LNCaP clone FGC (cell line): Measurements from ENCODE around the gene PHACTR4.
"Not testable (repeated sequence)": the region's sequence is repeated elsewhere in the genome, so short reads cannot be mapped to it uniquely, and the experiment has no call there.

Experiments
- DNase-seq: peaks from one replicate; pipeline ENCODE4 v3.0.0-alpha.2; 2011; ENCODE audit warnings: low read depth
- H3K4me3 ChIP-seq: 2 replicates; pipeline ENCODE4 v1.5.1; 2011; ENCODE audit warnings: mild to moderate bottlenecking, low read depth, low read length, control low read depth
- CTCF ChIP-seq: IDR thresholded peaks from 2 replicates; pipeline ENCODE4 v1.5.1; 2012; ENCODE audit warnings: mild to moderate bottlenecking; ENCODE audit not compliant: control insufficient read depth, insufficient read depth; ENCODE audit errors: extremely low read depth

The PHACTR4 gene

GRCh38 chr1:28526886-28527285 is 157.3 kb downstream of the PHACTR4 start:
- TF ChIP-seq CTCF = no peak
- no peak overlapping the region for H3K4me3 ChIP-seq
- DNase-seq = peak; percentile 54

DNA sequence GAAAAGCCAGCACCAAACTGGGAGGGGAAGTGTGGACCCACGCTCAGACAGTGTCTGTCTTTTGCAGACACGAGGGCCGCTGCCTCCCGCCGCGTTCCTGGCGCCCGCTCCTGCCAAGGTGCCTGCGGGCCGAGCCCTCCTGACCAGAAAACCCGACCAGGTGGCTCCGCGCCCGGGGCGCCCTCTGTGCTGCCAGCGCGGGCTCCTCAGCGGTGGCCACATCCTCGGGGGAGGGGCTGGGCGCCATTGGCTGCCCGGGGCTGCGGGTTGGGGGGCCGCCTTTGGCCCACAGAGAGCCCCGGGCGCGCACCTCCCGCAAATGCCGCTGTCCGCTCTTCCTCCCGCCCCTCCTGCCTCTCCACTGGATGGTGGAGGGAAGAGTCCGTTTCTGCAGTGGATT is 160.9 kb downstream of the PHACTR4 start:
- no peak for TF ChIP-seq CTCF
- no peak overlapping the region for H3K4me3 ChIP-seq
- DNase-seq = no peak

GRCh38 chr1:28534671-28535070 is 165.1 kb downstream of the PHACTR4 start:
- TF ChIP-seq CTCF = no peak
- no peak for DNase-seq
- H3K4me3 ChIP-seq = no peak overlapping the region

- TF ChIP-seq CTCF = no peak
- H3K4me3 ChIP-seq = no peak overlapping the region
- no peak for DNase-seq
Measured at GRCh38 chr1:28535180-28535579, 165.6 kb downstream of the PHACTR4 start.

GRCh38 chr1:28537457-28538199 is 168.1 kb downstream of the PHACTR4 start:
- DNase-seq = no peak
- no peak overlapping the region for H3K4me3 ChIP-seq
- TF ChIP-seq CTCF = no peak

DNA sequence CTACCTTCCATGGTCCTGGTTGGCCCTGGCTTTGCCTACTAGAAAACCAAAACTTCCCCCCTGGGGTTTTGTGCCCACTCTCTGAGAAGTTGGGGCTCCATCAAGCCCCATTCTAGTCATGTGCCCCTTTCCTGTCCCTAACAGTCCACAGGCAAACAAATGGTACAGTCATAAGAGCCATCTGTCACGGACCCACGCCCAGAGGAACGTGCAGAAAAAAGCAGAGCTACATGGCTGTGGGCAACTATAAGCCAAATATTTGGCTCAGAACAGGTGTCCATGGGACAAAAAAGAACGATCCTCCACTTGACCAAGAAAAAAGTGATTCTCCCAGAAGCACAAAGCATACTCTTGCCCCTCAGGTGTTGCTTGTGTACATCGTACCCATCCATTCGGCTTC is 168.7 kb downstream of the PHACTR4 start:
- no peak overlapping the region for H3K4me3 ChIP-seq
- TF ChIP-seq CTCF = no peak

DNA sequence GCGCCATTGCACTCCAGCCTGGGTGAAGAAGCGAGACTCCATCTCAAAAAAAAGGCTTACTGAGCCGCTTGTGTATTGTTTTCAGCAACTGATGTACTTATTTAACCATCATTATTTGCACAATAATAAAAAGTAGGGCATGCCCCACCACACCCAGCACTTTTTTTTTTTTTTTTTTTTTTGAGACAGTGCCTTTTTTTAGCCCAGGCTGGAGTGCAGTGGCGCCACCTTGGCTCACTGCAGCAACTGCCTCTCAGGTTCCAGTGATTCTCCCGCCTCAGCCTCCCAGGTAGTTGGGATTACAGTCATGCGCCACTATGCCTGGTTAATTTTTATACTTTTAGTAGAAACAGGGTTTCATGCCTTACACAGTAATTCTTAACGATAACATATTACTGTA is 171.1 kb downstream of the PHACTR4 start:
- peak; percentile 24; the same call in 1 of the 2 replicates for TF ChIP-seq CTCF
- no peak for DNase-seq
- no peak overlapping the region for H3K4me3 ChIP-seq

More for the DNA sequence above, 168.7 kb downstream of the PHACTR4 start:
- no peak for DNase-seq

DNA sequence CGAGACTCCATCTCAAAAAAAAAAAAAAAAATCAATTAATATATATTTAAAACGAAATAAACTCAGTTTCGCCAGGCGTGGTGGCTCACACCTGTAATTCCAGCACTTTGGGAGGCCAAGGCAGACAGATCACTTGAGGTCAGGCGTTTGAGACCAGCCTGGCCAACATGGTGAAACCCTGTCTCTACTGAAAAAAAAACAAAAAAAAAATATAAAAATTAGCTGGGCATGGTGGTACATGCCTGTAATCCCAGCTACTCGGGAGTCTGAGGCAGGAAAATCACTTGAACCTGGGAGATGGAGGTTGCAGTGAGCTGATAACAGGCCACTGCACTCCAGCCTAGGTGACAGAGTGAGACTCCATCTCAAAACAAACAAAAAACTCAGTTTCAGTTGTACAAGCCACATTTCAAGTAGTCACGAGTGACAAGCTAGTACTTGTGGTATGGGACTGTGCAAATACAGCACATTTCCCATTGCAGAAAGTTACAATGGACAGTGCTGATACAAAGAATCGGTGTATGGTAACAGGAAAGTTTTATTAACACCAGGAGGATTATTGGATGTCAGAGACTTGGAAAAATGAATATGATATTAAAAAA is 172.0 kb downstream of the PHACTR4 start:
- not testable (repeated sequence) for H3K4me3 ChIP-seq, DNase-seq
